Endothelial cell of umbilical vein (primary cell): ENCODE data around the gene UST. TPM values are rescaled to one million over a fixed set of nuclear protein-coding genes. Genes with fewer than 3 reads are reported as not detected.

Source experiments
- BruUV-seq: library from RNA; stranded (reverse); fragments of 400-500 nt; replicated peaks from 2 replicates; lab custom pipeline; 2021; lab: Mats Ljungman, UMichigan
- CTCF ChIA-PET: fragments of 300-600, 350-600 bp; sonication (Branson Sonifier 250); formaldehyde crosslinking; loops from one replicate; lab custom pipeline; 2021; ENCODE audit warnings: antibody characterized with exemption, inconsistent platforms; lab: Charles Lee
- POLR2A ChIA-PET: fragments of 300-600, 350-600 bp; sonication (Branson Sonifier 250); formaldehyde crosslinking; loops from one replicate; lab custom pipeline; 2021; ENCODE audit warnings: antibody characterized with exemption, inconsistent platforms; lab: Charles Lee
- DNase-seq: peaks from one replicate; pipeline ENCODE4 v3.0.0-alpha.2; 2011; ENCODE audit warnings: low read depth, low spot score
- FAIRE-seq: peaks from 2 replicates; lab custom pipeline; 2011; peaks lifted over from hg19 to GRCh38; lab: Jason Lieb, UNC
- H2AFZ ChIP-seq: 2 replicates; pipeline ENCODE4 v1.6.0; 2012; ENCODE audit warnings: low read depth, low read length, control low read depth, inconsistent platforms
- H3K27ac ChIP-seq: 2 replicates; pipeline ENCODE4 v1.5.1; 2011; ENCODE audit warnings: low read depth, mild to moderate bottlenecking, control low read depth, low read length, moderate library complexity; ENCODE audit not compliant: insufficient read depth
- H3K27me3 ChIP-seq, 2 experiments: 2 replicates each; pipeline versions ENCODE4 v1.6.0 to v1.6.1; 2011; ENCODE audit warnings: low read length in 2 of 2, mixed read lengths in 1 of 2; ENCODE audit not compliant: control insufficient read depth in 2 of 2, insufficient read depth in 2 of 2
- H3K36me3 ChIP-seq, 2 experiments: 2 replicates in 1 of 2; 3 replicates in 1 of 2; pipeline ENCODE4 v1.5.1; 2011; ENCODE audit warnings: low read length in 2 of 2, mild to moderate bottlenecking in 1 of 2, moderate library complexity in 1 of 2; ENCODE audit not compliant: control insufficient read depth in 2 of 2, insufficient read depth in 2 of 2; ENCODE audit errors: extremely low read depth in 1 of 2
- H3K4me1 ChIP-seq: 3 replicates; pipeline ENCODE4 v1.5.1; 2011; ENCODE audit warnings: mild to moderate bottlenecking, low read length; ENCODE audit not compliant: control insufficient read depth, insufficient read depth; ENCODE audit errors: extremely low read depth
- H3K4me2 ChIP-seq: 2 replicates; pipeline ENCODE4 v1.6.1; 2011; ENCODE audit warnings: low read length, control low read depth, mixed read lengths; ENCODE audit not compliant: insufficient read depth
- H3K4me3 ChIP-seq, 3 experiments: fragments of 200-600 bp in 1 of 3; sonication (generic), shearing (Covaris generic) in 1 of 3; replicated peaks in 1 of 3; 2 replicates each; pipeline ENCODE4 v1.5.1; 2011 to 2016; ENCODE audit warnings: control low read depth in 3 of 3, low read length in 3 of 3, mild to moderate bottlenecking in 2 of 3, inconsistent platforms in 1 of 3, low read depth in 1 of 3, moderate library complexity in 1 of 3; ENCODE audit not compliant: insufficient read depth in 1 of 3
- H3K79me2 ChIP-seq: 2 replicates; pipeline ENCODE4 v1.6.0; 2012; ENCODE audit warnings: low read length, inconsistent platforms; ENCODE audit not compliant: control insufficient read depth, insufficient read depth
- H3K9ac ChIP-seq: replicated peaks from 2 replicates; pipeline ENCODE3; 2011; ENCODE audit warnings: low read length, control low read depth; ENCODE audit not compliant: insufficient read depth; ENCODE audit errors: extremely low read depth
- H3K9me1 ChIP-seq: replicated peaks from 3 replicates; pipeline ENCODE4 v1.6.0; 2011; ENCODE audit warnings: mild to moderate bottlenecking, low read length; ENCODE audit not compliant: control insufficient read depth, insufficient read depth; ENCODE audit errors: extremely low read depth
- H3K9me3 ChIP-seq: replicated peaks from 2 replicates; pipeline ENCODE4 v1.5.1; 2012; ENCODE audit warnings: low read length, inconsistent platforms; ENCODE audit not compliant: control insufficient read depth, insufficient read depth
- H4K20me1 ChIP-seq: replicated peaks from 2 replicates; pipeline ENCODE3; 2011; ENCODE audit warnings: mild to moderate bottlenecking, low read length; ENCODE audit not compliant: control insufficient read depth, insufficient read depth; ENCODE audit errors: extremely low read depth
- EZH2 ChIP-seq: IDR thresholded peaks from 2 replicates; pipeline ENCODE4 v1.6.1; 2012; ENCODE audit warnings: borderline replicate concordance, low read depth, mild to moderate bottlenecking, moderate library complexity, low read length, inconsistent platforms; ENCODE audit not compliant: severe bottlenecking
- FOS ChIP-seq: IDR thresholded peaks from 2 replicates; pipeline ENCODE4 v1.6.1; 2011; ENCODE audit warnings: mild to moderate bottlenecking, low read length, moderate library complexity, borderline replicate concordance; ENCODE audit not compliant: insufficient read depth
- GATA2 ChIP-seq: IDR thresholded peaks from 2 replicates; pipeline ENCODE4 v1.7.0; 2011; ENCODE audit warnings: low read depth, mild to moderate bottlenecking, moderate library complexity, mixed read lengths, low read length; ENCODE audit not compliant: insufficient read length, insufficient read depth
- JUN ChIP-seq: IDR thresholded peaks from 2 replicates; pipeline ENCODE4 v1.6.1; 2011; ENCODE audit warnings: borderline replicate concordance, low read depth; ENCODE audit not compliant: insufficient read length, insufficient read depth
- MYC ChIP-seq: IDR thresholded peaks from one replicate; pipeline ENCODE4 v1.6.1; 2011; ENCODE audit warnings: mild to moderate bottlenecking, low read depth, low read length
- POLR2A ChIP-seq: IDR thresholded peaks from 2 replicates; pipeline ENCODE4 v1.6.1; 2012; ENCODE audit warnings: low read depth, mild to moderate bottlenecking, control low read depth, low read length
- POLR2AphosphoS5 ChIP-seq: IDR thresholded peaks from 2 replicates; pipeline ENCODE4 v1.6.1; 2012; ENCODE audit warnings: low read depth, mild to moderate bottlenecking, control low read depth, low read length, moderate library complexity; ENCODE audit not compliant: insufficient read depth
- dilution Hi-C: fragments of 300-500 bp; cut with MboI; formaldehyde crosslinking; loops from one replicate; pipeline ENCODE4 v1.15.0; 2019; ENCODE audit warnings: low sequenced_read_pairs; ENCODE audit not compliant: extremely low pct_ligation_motif_present
- intact Hi-C: fragments of 100-400 bp; cut with micrococcal nuclease; formaldehyde crosslinking; loops from one replicate; pipeline ENCODE4 v1.10.0; 2022
- polyA plus RNA-seq, 4 experiments: library from polyadenylated mRNA; depleted of rRNA in 3 of 4; stranded (reverse) in 3 of 4; unstranded in 1 of 4; fragments of >200 nt; gene quantifications; 2 replicates each; pipeline versions ENCODE4 v1.2.1 to v1.2.3, GENCODE V29; 2011 to 2012; ENCODE audit warnings: missing spikeins in 1 of 4
- total RNA-seq: library from RNA; stranded (reverse); gene quantifications from 2 replicates; pipeline ENCODE4 v1.2.3, GENCODE V29; 2021
- TF ChIP-seq, protein P1 (sequence below): IDR thresholded peaks from 2 replicates; pipeline ENCODE4 v1.6.1; 2011; ENCODE audit not compliant: insufficient read depth, insufficient read length
- TF ChIP-seq, protein P2 (sequence below), 2 donors: IDR thresholded peaks; 1 replicate in 1 of 2; 2 replicates in 1 of 2; pipeline ENCODE4 v1.5.1; 2011; ENCODE audit warnings: low read length in 2 of 2, mild to moderate bottlenecking in 2 of 2, moderate library complexity in 2 of 2, control low read depth in 1 of 2, inconsistent platforms in 1 of 2, low read depth in 1 of 2; ENCODE audit not compliant: insufficient read depth in 1 of 2; ENCODE audit errors: extremely low read depth in 1 of 2

UST gene
- total and polyA plus RNA-seq, 2 donors (not counting 3 experiments of a cell fraction or from before 2014, with no cell fraction given), result 0.26 to 0.84 TPM

DNA sequence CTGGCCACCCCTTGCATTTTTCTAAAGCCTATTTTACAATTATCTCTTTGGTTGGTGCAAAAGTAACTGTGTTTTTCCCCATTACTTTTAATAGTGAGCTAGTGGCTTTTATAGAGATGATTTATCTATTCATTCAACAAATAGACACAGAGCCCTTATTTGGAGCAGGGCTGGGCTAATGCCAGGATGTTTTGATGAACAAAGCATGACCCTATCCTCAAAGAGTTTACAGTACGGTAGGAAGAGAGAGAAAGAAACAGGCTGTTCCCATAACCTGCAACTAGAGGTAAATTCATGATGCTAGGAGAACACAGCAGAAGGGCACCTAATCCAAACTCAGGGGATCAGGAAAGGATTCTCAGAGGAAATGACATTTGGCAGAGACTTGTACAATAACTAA is 37.3 kb upstream of the UST start:
- dilution Hi-C loops, result no loop called here
- intact Hi-C loops, result no loop called here

DNA sequence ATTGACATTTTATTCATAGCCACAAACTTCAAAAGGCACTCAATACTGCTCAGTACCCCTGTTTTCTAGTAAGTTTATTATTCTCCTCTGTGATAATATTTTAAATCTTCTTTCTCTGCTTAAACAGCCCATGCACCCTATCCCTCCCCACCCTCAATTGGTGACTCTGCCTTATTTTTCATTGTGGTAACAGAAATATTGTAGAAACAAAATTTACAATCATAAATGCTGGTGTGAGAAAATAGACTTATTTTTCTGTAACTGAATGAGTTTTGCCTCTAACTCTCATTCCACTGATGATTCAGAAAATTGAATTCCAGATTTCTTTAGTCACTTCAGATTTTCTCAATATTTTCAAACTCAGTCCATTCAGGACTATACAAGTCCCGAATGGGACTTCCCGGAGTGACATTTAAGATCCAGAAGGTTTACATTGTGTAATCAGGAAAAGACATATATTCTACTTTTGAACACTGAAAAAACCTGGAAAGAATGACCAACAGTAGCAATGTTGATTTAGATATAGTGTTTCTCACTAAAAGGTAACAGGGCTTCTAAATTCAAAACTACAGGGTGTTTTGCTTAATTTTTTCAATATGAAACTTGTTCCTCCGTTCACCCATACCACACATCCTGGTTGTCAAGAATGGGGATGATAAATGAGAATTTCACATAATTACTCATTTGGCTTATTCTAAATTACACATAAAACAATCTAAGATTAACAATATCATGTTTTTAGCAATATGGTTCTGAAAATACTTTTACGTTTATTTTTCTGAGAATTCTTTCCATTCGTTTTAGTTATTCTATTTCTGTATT is 34.8 kb upstream of the UST start:
- TF ChIP-seq EZH2, result no peak
- TF ChIP-seq, protein P1, sequence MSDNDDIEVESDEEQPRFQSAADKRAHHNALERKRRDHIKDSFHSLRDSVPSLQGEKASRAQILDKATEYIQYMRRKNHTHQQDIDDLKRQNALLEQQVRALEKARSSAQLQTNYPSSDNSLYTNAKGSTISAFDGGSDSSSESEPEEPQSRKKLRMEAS, result no peak
- no peak for TF ChIP-seq JUN
- TF ChIP-seq GATA2, result no peak
- TF ChIP-seq POLR2AphosphoS5, result no peak
- TF ChIP-seq, protein P2, sequence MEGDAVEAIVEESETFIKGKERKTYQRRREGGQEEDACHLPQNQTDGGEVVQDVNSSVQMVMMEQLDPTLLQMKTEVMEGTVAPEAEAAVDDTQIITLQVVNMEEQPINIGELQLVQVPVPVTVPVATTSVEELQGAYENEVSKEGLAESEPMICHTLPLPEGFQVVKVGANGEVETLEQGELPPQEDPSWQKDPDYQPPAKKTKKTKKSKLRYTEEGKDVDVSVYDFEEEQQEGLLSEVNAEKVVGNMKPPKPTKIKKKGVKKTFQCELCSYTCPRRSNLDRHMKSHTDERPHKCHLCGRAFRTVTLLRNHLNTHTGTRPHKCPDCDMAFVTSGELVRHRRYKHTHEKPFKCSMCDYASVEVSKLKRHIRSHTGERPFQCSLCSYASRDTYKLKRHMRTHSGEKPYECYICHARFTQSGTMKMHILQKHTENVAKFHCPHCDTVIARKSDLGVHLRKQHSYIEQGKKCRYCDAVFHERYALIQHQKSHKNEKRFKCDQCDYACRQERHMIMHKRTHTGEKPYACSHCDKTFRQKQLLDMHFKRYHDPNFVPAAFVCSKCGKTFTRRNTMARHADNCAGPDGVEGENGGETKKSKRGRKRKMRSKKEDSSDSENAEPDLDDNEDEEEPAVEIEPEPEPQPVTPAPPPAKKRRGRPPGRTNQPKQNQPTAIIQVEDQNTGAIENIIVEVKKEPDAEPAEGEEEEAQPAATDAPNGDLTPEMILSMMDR (IDR thresholded peaks at IDR 0.05; ENCODE audit: extremely low read depth in 1 of 2, insufficient read depth in 1 of 2, low read depth in 1 of 2, low read length in 2 of 2), result no peak
- no peak for TF ChIP-seq POLR2A
- TF ChIP-seq MYC, result no peak
- no peak for TF ChIP-seq FOS
- BruUV-seq, result no TSS peak
- Histone ChIP-seq H2AFZ (no peak overlapping the region), H3K79me2 (no peaks in the 10 kb centered on the region), H3K27ac (no peak overlapping the region), H3K36me3 (no peaks in the 10 kb centered on the region), H3K4me3 (no peak overlapping the region), H3K9me3 (no peaks in the 10 kb centered on the region), H3K4me1 (no peaks in the 10 kb centered on the region), H3K27me3 (no peaks in the 10 kb centered on the region), H3K4me2 (no peak overlapping the region), H4K20me1 (no peaks in the 10 kb centered on the region), H3K9ac (no peak overlapping the region), H3K9me1 (no peaks in the 10 kb centered on the region)
- dilution Hi-C loops (no loop called here), intact Hi-C loops (no loop called here)
- FAIRE-seq (no peak), DNase-seq (no peak)
- CTCF ChIA-PET, result no interaction called here
- POLR2A ChIA-PET, result no interaction called here

More for the DNA sequence above, 37.3 kb upstream of the UST start:
- Histone ChIP-seq H2AFZ (no peak overlapping the region), H3K4me3 (no peak overlapping the region), H3K9me3 (no peaks in the 10 kb centered on the region), H3K27me3 (no peaks in the 10 kb centered on the region), H3K4me1 (no peaks in the 10 kb centered on the region), H3K4me2 (no peak overlapping the region), H3K79me2 (no peaks in the 10 kb centered on the region), H3K9ac (no peak overlapping the region), H4K20me1 (no peaks in the 10 kb centered on the region), H3K9me1 (no peaks in the 10 kb centered on the region), H3K27ac (no peak overlapping the region), H3K36me3 (no peaks in the 10 kb centered on the region)
- FAIRE-seq (no peak), DNase-seq (no peak)
- TF ChIP-seq, protein P2 (IDR thresholded peaks at IDR 0.05; ENCODE audit: extremely low read depth in 1 of 2, insufficient read depth in 1 of 2, low read depth in 1 of 2, low read length in 2 of 2), result no peak
- no peak for TF ChIP-seq POLR2A
- no peak for TF ChIP-seq EZH2
- ChIA-PET POLR2A (no interaction called here), CTCF (no interaction called here)
- BruUV-seq, result no TSS peak
